Adrenal gland (tissue), 12 donors: Measurements from ENCODE around the gene NKAPD1. TPM values are rescaled to one million over a fixed set of nuclear protein-coding genes. Genes with fewer than 3 reads are reported as not detected.
A peak's percentile ranks its signal among the peaks of the same experiment; 100 is the strongest.

Source experiments
- DNase-seq, 7 donors: peaks; one replicate each; pipeline ENCODE4 v3.0.0-alpha.2; 2019 to 2020
- H3K27ac ChIP-seq, 5 donors: fragments of 200-600 bp; sonication (generic) in 4 of 5; 1 replicate in 3 of 5; 2 replicates in 2 of 5; pipeline versions ENCODE4 v1.5.1 to v1.8.0; 2016 to 2020; ENCODE audit warnings: mild to moderate bottlenecking in 1 of 5
- H3K27me3 ChIP-seq: fragments of 200-600 bp; 2 replicates; pipeline ENCODE4 v1.8.0; 2021
- H3K36me3 ChIP-seq, 2 donors: fragments of 200-600 bp; replicated peaks in 1 of 2; 1 replicate in 1 of 2; 2 replicates in 1 of 2; pipeline versions ENCODE4 v1.5.1 to v1.8.0; 2018 to 2022
- H3K4me1 ChIP-seq, 2 donors: fragments of 200-600 bp; replicated peaks in 1 of 2; 1 replicate in 1 of 2; 2 replicates in 1 of 2; pipeline versions ENCODE4 v1.5.1 to v1.8.0; 2018 to 2021
- H3K4me3 ChIP-seq, 4 donors: fragments of 200-600 bp; sonication (generic) in 3 of 4; one replicate each; pipeline ENCODE4 v1.5.1; 2016 to 2018
- H3K9me3 ChIP-seq, 3 donors: fragments of 200-600 bp; sonication (generic) in 1 of 3; replicated peaks in 1 of 3; 1 replicate in 2 of 3; 2 replicates in 1 of 3; pipeline versions ENCODE4 v1.5.1 to v1.8.0; 2016 to 2021
- POLR2A ChIP-seq, 2 donors: fragments of 450-650 bp; IDR thresholded peaks; one replicate each; pipeline ENCODE4 v1.6.1; 2017; ENCODE audit warnings: antibody characterized with exemption in 2 of 2, mild to moderate bottlenecking in 2 of 2, moderate library complexity in 1 of 2
- WGBS, 4 donors: extraction: QIAGEN DNeasy Blood & Tissue Kit in 2 of 4; methylation state at CpG; one replicate each; pipeline versions ENCODE4 v1.1.5 to v1.1.7; 2013 to 2017; 5-methylcytosine and 5-hydroxymethylcytosine counted together
- intact Hi-C, 2 donors: fragments of 100-400 bp; cut with DNase I; formaldehyde crosslinking; loops; one replicate each; pipeline versions ENCODE4 v1.14.1 to v1.15.0; 2022 to 2023
- polyA plus RNA-seq, 3 donors: library from polyadenylated mRNA; stranded (reverse); fragments of 200-250 nt in 2 of 3; fragments of 350-450 nt in 1 of 3; fragmentation: Illumina TruSeq in 1 of 3; extraction: RNeasy Lipid Tissue Mini Kit (QIAGEN cat#74804) in 1 of 3; gene quantifications; one replicate each; pipeline ENCODE4 v1.2.3, GENCODE V29; 2013 to 2014
- total RNA-seq, 9 donors: library from RNA; depleted of rRNA in 4 of 9; stranded (reverse); fragments of >200 nt in 4 of 9; fragments of 120-200 nt in 1 of 9; fragmentation: NEBNext Ultra II Directional in 1 of 9; extraction: Animal tissue kit (Norgen Biotek cat#: 25700) in 1 of 9; gene quantifications; one replicate each; pipeline versions ENCODE4 v1.1.0 to v1.2.4, GENCODE V29; 2013 to 2023
- TF ChIP-seq, protein P1 (sequence below), 6 experiments: fragments of 450-650 bp in 4 of 6; fragments of 200-600 bp in 2 of 6; sonication (generic) in 1 of 6; IDR thresholded peaks; 1 replicate in 5 of 6; 2 replicates in 1 of 6; pipeline versions ENCODE4 v1.5.1 to v1.8.0; 2016 to 2021; ENCODE audit warnings: antibody characterized with exemption in 6 of 6, mild to moderate bottlenecking in 2 of 6, moderate library complexity in 1 of 6
- donor health status: healthy with polysubstance abuse.
- donor health status: Bipolar disorder and iron deficiency.
- donor health status: DM: yes; HTN: yes; CAD: no.
- donor health status: DM: no; HTN: no; CAD: no.
- donor health status: DM: no; HTN: no; CAD: no.
- donor health status: DM: yes; HTN: yes; CAD: no.

The NKAPD1 gene
- total and polyA plus RNA-seq, 12 donors: 9.8 to 40.5 (median 16.5) TPM

DNA sequence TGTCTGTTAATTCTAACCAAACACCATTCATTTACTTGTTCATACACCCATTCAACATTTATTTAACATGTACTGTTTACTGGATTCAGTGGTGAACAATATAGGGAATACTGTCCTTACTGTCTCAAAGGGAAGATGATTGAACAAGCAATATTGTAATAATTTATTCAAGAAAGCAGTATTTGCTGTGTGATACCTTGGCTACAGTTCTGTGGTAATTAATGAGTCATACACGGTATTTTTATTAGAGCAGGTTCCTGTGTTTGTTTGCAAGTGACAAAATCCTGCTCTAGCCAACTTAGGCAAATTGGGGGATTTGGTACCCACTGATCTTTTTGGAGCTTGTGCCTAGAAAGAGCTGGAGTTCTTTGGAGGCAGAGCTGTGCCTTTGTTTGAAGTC, 16.0 kb upstream of the NKAPD1 start:
- intact Hi-C loops: no loop called here
- no peak for DNase-seq
- Histone ChIP-seq H3K36me3 (peaks cover 0 to 44% of the 10 kb centered on the region in 2 donors), H3K27ac (no peak overlapping the region), H3K4me1 (no peaks in the 10 kb centered on the region), H3K9me3 (no peaks in the 10 kb centered on the region), H3K4me3 (no peak overlapping the region), H3K27me3 (no peaks in the 10 kb centered on the region)
- TF ChIP-seq POLR2A (IDR thresholded peaks at IDR 0.05): no peak
- TF ChIP-seq, protein P1, sequence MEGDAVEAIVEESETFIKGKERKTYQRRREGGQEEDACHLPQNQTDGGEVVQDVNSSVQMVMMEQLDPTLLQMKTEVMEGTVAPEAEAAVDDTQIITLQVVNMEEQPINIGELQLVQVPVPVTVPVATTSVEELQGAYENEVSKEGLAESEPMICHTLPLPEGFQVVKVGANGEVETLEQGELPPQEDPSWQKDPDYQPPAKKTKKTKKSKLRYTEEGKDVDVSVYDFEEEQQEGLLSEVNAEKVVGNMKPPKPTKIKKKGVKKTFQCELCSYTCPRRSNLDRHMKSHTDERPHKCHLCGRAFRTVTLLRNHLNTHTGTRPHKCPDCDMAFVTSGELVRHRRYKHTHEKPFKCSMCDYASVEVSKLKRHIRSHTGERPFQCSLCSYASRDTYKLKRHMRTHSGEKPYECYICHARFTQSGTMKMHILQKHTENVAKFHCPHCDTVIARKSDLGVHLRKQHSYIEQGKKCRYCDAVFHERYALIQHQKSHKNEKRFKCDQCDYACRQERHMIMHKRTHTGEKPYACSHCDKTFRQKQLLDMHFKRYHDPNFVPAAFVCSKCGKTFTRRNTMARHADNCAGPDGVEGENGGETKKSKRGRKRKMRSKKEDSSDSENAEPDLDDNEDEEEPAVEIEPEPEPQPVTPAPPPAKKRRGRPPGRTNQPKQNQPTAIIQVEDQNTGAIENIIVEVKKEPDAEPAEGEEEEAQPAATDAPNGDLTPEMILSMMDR (IDR thresholded peaks at IDR 0.05): no peak
- WGBS, 4 donors: 43 to 58% (median 49%) methylated on average over 1 of the region's 1 CpG

DNA sequence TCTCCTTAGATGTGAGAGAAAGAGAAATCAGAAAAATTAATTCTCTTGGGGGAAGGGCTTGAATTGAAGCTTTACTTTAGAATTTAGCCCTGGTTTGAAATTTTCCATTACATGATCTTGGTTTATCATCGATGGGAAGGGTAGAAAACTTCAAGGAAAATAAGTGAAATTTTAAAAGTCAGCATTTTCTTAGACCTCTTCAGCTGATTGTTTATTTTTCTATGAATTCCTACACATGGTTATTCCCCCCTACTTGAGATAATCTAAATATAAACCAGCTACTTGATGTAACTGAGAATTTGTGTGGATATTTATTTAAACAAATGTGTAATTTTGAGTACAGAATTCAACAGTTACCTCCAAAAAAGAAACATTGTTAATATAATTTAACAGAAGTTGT, 11.2 kb upstream of the NKAPD1 start:
- no peaks in the 10 kb centered on the region for H3K27me3 ChIP-seq
- DNase-seq: no peak
- 71 to 83% (median 77%) methylated on average over 1 of the region's 1 CpG for WGBS, 4 donors
- H3K9me3 ChIP-seq: no peaks in the 10 kb centered on the region
- no peaks in the 10 kb centered on the region for H3K4me1 ChIP-seq
- no peak for TF ChIP-seq POLR2A (IDR thresholded peaks at IDR 0.05)
- TF ChIP-seq, protein P1 (IDR thresholded peaks at IDR 0.05): no peak
- no peak overlapping the region for H3K4me3 ChIP-seq
- peaks cover 0 to 34% of the 10 kb centered on the region in 2 donors for H3K36me3 ChIP-seq
- H3K27ac ChIP-seq: no peak overlapping the region
- intact Hi-C loops: no loop called here

DNA sequence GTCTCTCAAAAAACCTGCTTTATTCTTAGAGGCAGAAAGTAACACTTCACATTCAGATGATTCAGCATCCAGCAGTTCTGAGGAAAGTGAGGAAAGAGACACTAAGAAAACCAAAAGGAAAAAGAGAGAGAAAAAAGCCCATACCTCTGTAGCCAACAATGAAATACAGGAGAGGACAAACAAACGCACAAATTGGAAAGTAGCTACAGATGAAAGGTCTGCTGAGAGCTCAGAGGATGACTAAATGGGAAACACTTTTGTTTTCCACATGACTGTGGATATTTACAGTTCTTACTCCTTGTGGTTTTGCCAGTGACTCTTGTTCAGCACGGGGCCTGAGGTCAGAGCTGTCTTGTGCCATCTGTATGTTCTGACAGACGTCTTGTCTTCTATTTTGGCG, 8.6 kb downstream of the NKAPD1 start:
- H3K27ac ChIP-seq: no peak overlapping the region
- WGBS, 4 donors: 67 to 79% (median 75%) methylated on average over 4 of the region's 4 CpGs
- TF ChIP-seq, protein P1 (IDR thresholded peaks at IDR 0.05): no peak
- no peak for TF ChIP-seq POLR2A (IDR thresholded peaks at IDR 0.05)
- no peak for DNase-seq
- H3K27me3 ChIP-seq: no peaks in the 10 kb centered on the region
- H3K4me3 ChIP-seq: no peak overlapping the region
- intact Hi-C loops: loop anchor here in 1 of 2 donors (10.0 kb wide), 1 partner anchor 208 kb away; the partner anchor contains the start of genes ALG9, CFAP68 and FDXACB1
- H3K4me1 ChIP-seq: peaks cover 12 to 15% of the 10 kb centered on the region in 2 donors
- peaks cover 0 to 75% of the 10 kb centered on the region in 2 donors for H3K36me3 ChIP-seq
- no peaks in the 10 kb centered on the region for H3K9me3 ChIP-seq

DNA sequence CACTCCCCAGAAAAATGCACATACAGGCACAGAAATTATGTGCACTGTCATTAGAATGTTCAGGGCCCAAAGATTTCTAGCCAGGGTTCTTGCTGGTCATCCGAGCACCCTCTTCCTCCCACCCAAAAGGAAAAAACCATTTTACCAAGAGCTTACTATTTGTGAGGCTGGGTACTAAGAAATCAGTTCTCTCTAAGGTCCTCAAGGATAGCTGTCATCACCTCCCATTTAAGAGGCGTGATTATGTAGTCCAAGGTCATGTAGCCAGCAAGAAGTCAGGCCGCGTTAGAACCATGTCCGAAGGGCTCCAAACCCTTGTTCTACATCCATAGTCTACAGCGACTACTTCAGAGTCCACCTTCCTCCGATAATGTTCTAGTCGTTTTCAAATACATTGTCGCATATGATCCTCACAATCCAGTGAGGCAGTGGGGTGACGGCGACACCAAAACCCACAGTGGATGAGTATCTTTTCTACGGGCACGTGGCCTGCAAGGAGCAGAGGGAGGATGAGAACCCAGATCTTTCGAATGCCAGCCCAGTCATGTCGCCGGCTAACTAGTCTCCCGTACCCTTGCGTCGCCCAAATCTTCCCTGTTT, 11.8 kb downstream of the NKAPD1 start:
- Histone ChIP-seq H3K4me1 (peaks cover 17 to 40% of the 10 kb centered on the region in 2 donors), H3K4me3 (peak overlapping the region; percentile 19 to 67 (median 48)), H3K36me3 (peaks cover 0 to 72% of the 10 kb centered on the region in 2 donors), H3K27ac (peak overlapping the region in 4 of 5 donors; percentile 41 to 87 (median 72)), H3K9me3 (no peaks in the 10 kb centered on the region), H3K27me3 (no peaks in the 10 kb centered on the region)
- DNase-seq: peak in 6 of 7 donors; percentile 32 to 65 (median 40)
- no peak for TF ChIP-seq POLR2A (IDR thresholded peaks at IDR 0.05)
- TF ChIP-seq, protein P1 (IDR thresholded peaks at IDR 0.05): no peak
- 4 to 5% (median 4%) methylated on average over 17 to 19 of the region's 19 CpGs for WGBS, 4 donors
- intact Hi-C loops: loop anchor here in 1 of 2 donors (10.0 kb wide), 1 partner anchor 211 kb away; the partner anchor contains the start of genes ALG9, CFAP68 and FDXACB1
